Measurements from ENCODE around the gene AGRN. TPM values are rescaled to one million over a fixed set of nuclear protein-coding genes. Genes with fewer than 3 reads are reported as not detected.
"Not testable (repeated sequence)": the region's sequence is repeated elsewhere in the genome, so short reads cannot be mapped to it uniquely, and the experiment has no call there.

Gene AGRN
- 127 TPM for polyA plus RNA-seq (2013, experiment 1 of 2; ENCODE audit: insufficient read length)
- 137 TPM for polyA plus RNA-seq (2013, experiment 2 of 2; ENCODE audit: insufficient read length)

DNA sequence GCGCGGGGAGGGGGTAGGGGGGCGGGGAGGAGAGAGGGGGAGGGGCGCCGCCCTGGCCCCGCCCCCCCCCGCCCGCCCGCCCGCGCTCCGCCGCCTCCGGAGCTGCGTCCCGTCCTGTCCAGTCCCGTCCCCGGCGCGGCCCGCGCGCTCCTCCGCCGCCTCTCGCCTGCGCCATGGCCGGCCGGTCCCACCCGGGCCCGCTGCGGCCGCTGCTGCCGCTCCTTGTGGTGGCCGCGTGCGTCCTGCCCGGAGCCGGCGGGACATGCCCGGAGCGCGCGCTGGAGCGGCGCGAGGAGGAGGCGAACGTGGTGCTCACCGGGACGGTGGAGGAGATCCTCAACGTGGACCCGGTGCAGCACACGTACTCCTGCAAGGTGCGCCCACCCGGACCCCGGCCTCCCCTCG, at the start of gene AGRN:
TSS of gene AGRN (plus strand) at position 121 of the 405 bp plus-strand sequence. CDS start at position 174, 53 bp downstream.
- DNase-seq = no peak

DNA sequence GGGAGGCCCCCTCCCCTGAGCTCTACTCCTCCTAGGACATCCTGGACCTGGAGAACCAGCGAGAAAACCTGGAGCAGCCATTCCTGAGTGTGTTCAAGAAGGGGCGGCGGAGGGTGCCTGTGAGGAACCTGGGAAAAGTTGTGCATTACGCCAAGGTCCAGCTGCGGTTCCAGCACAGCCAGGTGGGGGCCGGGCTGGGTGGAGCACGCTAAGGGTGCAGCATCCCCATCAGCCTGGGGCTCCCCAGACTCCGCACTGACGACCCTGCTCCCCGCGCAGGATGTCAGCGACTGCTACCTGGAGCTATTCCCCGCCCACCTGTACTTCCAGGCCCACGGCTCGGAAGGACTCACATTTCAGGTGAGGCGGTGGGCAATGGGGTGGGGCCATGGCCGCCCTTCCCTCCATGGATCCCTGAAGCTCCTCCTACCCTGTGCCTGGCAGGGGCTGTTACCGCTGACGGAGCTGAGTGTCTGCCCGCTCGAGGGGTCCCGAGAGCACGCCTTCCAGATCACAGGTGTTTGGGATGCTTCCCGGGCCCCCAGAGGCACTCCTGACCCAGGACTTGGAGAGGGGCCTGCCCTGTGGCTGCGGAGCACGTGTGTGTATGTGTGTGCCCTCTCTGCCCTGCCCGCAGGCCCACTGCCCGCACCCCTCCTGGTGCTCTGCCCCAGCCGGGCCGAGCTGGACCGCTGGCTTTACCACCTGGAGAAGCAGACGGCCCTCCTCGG, 49.5 kb upstream of the AGRN start:
- DNase-seq = no peak

DNA sequence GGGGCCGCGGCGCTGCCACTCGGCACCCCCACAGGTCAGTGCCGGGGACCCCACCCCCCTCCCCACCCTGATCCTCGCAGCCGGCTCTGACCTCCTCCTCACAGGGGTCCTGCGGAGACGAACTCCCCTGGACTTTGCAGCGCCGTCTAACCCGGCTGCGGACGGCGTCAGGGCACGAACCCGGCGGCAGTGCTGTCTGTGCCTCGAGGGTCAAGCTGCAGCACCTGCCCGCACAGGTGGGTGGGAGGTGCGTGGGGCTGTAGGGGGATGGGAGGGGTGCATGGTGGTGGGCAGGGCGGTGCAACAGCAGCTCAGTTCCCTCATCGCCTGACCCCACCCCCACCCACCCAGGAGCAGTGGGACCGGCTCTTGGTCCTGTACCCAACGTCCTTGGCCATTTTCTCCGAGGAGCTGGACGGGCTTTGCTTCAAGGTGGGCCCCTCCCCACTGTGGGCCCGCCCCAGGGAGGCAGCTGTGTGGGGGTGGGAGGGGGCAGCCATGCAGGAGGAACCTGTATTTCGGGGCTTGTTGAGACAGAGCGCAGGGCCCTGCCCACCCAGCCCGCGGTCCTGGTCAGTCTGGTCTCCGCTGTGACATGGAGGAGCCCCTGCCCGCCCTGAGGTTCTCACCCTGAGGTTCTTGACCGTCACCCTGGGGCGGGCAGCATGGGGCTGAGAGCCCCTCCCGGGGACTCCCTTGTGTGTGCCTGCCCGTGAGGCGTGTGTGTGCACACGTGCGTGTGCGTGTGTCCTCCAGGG, 48.8 kb upstream of the AGRN start:
- no peak for DNase-seq

DNA sequence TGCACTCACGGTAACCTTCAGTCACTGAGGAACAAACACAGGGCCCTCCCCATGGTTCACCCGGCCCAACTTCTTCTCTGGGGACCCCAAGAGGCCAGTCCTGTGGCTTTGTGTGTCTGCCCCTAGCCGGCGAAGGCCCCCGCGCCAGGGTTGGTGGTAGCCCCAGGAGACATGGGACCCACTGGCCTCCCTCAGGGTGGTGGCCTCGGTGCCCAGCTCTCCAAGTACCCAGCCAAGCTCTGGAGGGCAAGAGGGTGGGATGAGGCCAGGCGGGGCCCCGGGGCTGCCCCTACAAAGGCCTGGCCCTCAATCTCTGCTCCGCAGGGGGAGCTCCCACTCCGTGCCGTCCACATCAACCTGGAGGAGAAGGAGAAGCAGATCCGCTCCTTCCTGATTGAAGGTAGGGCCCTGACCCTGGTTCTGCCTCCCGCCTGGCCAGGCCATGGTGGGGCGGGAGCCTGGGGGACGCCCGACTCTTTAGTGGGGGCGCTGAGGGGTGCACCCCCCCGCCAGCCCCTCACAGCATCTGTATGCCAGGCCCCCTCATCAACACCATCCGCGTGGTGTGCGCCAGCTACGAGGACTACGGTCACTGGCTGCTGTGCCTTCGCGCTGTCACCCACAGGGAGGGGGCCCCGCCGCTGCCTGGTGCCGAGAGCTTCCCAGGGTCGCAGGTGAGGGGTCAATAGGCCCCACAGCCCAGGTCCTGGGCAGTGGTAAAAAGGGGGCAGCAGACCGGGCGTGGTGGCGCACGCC, 48.0 kb upstream of the AGRN start:
- no peak for DNase-seq

DNA sequence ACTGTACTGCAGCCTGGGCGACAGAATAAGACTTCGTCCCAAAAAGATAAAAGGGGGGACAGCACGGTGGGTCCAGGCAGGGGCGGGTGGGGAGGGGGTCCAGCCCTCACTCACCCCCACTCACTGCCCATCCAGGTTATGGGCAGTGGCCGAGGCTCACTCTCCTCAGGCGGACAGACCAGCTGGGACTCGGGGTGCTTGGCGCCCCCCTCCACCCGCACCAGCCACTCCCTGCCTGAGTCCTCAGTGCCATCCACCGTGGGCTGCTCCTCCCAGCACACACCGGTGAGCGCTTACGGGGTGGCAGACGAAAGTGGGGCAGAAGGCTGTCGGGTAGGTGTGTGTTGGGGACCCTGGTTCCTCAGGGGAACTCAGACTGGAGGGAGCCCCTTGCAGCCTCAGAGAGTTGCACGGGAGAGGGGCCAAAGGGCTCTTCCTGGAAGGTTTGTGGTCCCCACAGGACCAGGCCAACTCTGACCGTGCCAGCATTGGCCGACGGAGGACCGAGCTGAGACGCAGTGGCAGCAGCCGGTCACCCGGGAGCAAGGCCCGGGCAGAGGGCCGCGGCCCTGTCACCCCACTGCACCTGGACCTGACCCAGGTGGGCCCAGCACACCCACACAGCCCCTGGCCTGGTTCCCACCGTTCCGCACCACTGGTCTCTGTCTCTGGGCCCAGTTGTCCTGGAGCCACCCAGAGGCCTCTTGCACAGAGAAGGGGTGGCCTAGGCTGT, 47.0 kb upstream of the AGRN start:
- DNase-seq = no peak

DNA sequence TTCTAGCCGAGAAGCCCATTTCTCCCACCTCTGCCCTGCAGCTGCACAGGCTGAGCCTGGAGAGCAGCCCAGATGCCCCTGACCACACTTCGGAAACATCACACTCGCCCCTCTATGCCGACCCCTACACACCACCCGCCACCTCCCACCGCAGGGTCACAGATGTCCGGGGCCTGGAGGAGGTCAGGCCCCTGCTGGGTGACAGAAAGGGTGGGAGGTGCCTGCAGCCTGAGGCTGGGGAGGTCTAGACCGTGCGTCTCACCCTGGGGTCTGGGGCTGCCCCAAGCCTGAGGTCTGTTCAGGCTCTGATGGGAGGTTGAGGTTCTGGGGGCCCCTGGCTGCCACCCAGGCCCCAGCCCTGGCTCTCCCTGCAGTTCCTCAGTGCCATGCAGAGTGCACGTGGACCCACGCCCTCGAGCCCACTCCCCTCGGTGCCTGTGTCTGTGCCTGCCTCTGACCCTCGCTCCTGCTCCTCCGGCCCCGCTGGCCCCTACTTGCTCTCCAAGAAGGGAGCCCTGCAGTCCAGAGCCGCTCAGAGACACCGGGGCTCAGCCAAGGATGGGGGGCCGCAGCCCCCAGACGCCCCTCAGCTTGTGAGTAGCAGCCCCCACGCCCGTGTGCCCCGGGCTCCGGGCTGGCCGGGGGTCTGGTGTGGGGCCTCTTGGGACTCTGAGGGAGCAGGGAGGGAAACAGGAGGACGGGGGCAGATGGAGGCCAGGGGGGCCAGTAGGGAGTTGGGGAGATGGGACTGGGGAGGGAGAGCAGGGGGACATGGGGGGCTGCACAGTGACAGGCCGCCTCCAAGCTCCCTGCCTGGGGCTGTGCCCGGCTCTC, 46.2 kb upstream of the AGRN start:
- no peak for DNase-seq

DNA sequence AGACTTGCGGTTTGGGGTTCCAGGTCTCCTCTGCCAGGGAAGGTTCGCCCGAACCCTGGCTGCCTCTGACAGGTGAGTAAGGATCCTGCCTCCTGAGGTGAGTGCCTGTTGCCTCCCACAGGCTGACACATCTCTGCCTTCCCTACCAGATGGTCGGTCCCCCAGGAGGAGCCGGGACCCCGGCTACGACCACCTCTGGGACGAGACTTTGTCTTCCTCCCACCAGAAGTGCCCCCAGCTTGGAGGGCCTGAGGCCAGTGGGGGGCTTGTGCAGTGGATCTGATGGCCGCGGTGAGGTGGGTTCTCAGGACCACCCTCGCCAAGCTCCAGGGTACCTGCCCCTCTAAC, 45.7 kb upstream of the AGRN start:
- DNase-seq = no peak

DNA sequence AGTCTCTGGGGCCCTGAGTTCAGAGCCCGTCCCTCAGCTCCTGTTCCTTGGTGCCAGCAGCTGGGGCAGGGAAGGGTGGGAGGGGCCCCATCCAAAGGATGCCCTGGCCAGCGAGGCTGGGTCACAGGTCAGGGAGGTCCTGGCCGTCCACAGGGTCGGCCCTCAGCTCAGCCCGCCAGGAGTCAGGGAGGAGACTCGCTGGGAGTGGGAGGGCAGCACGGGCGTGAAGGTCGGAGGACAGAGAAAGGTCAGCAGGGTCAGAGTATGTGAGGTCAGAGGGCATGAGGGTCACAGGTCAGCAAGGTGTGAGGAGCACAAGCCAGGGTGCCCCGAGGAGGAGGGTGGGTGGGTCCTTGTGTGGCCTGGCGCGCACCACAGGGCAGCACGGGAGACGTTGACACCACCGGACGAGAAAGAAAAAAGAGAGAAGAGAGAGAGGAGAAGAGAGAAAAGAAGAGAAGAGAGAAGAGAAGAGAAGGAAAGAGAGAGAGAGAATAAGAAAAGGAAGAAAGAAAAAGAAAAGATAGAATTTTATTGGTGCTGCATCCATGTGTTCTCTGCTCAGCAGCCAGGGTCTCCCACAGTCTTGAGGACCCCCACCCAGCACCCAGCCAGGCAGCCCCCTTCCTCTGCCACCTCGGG, 45.1 kb upstream of the AGRN start:
- no peak for DNase-seq

DNA sequence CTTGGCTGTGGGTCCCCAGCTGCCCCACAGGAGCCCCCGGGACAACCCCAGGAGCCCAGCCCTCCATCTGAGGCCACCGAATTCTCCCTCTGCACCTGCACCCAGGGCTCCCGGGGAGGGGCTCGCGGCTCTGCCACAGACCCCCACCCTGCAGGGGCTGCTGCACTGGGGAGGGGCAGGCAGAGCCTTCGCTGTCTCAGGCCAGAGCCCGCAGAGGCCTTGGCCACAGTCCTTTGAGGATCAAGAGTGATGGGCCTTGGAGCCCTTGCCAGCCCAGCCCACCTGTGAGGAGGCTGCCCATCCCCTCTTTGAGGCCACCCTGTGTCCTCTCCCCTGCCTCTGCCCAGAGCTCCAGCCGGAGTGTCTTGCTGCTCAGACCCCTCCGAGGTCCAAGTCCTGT, 44.6 kb upstream of the AGRN start:
- no peak for DNase-seq

DNA sequence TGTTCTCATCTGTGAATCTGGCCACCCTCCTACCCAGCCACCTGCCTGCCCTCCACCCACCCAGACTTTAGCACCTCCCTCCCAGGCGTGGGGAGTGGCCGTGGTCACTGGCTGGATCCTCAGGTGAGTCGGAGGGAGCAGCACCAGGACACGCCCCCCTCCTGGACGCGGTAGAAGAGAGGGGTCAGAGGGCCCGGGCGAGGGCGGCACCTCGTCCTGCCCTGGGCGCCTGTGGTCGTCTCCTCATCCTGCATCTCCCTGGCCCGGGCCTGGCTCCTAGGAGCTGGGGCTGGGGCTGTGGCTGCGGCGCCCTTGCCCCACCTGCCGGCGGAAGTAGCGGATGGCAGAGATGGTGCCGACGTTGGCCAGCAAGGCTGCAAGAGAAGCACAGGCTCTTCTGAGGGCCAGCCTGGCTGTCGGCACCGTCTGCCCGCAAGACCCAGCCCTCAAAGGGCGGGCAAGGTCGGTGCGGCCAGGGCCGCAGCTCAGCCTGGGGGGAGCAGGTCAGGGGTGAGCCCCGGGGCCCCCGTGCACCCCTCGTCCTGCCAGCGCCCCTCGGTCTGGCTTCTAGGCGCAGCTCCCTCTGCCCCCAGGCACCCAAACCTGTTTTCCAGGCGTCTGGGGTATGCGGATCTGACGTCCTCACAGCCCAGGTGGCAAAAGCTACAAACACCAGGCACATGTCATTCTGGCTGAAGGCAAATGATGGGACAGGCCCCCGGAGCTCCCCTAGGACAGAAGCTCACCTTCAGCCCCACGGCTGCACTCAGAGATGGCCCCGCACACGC, 43.8 kb upstream of the AGRN start:
- DNase-seq = peak; percentile 50

DNA sequence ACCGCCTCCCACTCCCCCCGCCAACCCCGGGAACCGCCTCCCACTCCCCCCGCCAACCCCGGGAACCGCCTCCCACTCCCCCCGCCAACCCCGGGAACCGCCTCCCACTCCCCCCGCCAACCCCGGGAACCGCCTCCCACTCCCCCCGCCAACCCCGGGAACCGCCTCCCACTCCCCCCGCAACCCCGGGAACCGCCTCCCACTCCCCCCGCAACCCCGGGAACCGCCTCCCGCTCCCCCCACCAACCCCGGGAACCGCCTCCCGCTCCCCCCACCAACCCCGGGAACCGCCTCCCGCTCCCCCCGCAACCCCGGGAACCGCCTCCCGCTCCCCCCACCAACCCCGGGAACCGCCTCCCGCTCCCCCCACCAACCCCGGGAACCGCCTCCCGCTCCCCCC, 43.1 kb upstream of the AGRN start:
- DNase-seq = not testable (repeated sequence)

DNA sequence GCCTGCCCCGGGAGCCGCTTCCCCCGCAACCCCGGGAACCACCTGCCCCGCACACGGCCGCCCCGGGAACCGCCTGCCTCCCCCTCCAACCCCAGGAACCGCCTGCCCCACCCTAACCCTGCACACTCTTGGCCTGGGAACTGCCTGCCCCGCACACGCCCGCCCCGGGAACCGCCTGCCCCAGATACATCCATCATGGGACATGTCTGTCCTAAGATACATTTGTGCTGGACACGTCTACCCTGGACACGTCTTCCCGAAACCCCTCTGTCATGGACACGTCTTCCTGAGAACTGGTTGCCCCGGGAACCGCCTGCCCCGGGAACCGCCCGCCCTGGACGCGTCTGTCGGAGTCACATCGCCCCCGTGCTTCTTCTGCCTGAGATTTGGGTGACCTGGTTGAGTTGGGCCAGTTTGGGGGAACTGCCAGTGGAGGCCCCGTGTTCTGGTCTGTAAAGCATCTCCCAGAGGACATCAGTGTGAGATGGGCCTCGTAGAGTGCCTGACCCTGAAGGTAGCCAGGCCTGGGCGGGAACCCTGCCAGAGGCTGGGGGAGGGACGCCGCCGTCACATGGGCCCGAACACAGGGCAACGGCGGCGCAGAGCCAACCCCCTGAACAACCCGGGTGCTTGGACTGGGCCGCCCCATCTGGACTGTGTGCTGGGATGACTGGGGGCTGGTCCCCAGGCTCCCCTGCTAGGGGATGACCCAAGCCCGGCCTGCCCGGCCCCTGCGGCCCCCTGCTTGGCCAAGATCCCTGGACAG, 41.7 kb upstream of the AGRN start:
- DNase-seq = no peak

DNA sequence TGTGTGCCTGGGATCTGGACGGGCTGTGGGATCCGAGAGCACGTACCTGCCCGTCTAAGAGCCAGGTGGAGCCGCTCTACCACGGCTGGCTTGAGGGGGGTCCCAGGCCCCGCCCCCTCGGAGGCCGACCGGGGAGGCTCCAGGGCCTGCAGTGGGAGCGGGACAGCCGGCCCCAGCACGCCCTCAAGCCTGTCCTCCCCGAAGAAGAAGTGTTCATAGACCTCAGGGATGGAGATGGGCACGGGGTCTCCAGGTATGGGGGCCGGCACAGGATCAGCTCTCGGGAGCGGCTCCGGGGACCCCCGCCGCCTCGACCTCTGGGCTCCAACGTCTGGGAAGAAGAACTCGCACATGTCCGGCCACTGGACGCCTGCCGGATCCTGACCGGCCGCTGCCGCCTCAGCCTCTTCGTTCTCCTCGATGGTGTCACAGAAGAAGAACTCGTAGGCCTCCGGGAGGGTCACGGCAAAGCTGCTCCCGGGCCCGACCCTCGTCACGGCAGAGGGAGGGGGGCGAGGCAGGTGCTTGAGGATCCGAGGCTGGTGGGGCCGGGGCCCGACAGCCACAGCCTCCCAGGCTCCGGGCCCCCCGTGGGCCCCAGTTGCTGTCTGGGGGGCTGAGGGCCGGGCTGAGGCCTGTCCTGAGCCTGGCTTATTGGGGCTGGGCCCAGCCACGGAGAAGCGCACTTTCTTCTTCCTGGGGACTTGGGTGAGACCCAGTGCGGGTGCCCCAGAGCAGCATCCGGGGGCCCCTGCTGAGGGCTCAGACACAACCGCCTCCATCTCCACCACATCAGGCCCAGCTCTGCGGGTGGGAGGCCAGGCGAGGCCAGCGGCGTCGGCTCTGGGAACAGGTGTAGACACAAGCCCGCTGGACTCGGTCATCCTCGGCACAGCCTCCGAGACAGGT, 40.8 kb upstream of the AGRN start:
- DNase-seq = no peak

DNA sequence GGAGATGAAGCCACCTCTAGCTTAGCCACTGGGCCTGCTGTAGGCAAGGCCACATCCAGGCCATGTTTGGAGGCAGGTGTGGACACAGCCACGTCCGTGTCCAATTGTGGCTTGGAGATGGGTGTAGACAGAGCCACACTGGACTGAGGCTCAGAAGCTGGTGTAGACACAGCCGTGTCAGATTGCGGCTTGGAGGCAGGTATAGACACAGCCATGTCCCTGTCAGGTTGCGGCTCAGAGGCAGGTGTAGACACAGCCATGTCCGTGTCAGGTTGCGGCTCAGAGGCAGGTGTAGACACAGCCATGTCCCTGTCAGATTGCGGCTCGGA, 40.2 kb upstream of the AGRN start:
- DNase-seq = no peak

DNA sequence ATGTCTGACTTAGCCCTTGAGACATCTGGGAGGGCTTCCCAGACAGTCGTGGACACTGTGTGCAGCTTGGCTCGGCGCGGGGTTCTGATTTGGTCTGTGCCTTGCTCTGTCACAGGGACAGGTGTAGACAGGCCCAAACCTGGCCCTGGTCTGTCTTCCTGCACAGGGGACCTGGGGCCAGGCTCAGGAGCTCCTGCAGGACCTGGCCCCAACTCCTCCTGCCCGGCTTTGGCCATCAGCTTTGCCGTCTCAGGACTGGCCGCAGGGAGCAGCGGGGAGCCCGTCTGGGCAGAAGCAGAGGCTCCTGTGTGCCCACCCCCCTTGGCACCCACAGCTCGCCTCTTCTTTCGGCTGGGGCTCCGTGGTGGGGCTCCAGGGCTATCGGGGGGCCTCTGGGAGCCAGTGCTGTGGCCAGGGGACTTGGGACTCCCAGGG, 39.8 kb upstream of the AGRN start:
- DNase-seq = no peak

DNA sequence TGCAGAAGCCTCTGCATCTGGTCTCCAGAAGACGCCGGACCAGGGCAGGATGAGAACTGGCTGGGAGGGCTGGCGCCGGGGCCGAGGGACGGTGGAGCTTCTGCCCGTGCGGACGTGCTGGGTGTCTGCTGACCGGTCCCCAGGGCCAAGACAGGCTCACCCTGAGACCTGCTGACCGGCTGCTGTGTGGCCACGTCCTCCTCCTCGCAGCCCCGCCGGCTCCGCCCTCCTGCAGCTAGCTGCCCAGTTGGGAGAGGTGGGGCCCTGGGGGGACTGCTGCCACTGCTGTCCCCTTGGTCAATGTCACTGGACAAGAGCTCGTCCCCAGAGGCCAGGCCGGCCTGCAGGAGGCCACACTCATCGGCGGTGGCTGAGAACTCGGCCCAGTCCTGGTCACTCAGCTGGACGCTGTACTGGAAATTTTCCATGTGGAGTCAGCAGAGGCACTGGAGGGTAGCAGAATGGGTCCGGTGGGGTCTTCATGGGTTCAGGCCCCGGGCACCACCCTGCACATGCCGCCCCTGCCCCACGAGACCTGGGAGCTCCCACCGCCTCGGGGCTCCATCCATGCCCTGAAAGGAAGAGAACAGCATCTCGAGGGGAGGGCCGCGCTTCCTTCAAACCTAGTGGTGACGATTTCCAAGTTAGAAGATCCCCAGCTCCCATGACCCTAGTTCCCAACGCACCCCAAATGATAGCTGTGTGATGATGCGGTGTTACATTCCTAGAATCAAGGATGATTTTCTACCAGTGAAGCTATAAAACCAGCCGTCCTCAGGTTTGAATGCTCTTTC, 39.1 kb upstream of the AGRN start:
- no peak for DNase-seq

DNA sequence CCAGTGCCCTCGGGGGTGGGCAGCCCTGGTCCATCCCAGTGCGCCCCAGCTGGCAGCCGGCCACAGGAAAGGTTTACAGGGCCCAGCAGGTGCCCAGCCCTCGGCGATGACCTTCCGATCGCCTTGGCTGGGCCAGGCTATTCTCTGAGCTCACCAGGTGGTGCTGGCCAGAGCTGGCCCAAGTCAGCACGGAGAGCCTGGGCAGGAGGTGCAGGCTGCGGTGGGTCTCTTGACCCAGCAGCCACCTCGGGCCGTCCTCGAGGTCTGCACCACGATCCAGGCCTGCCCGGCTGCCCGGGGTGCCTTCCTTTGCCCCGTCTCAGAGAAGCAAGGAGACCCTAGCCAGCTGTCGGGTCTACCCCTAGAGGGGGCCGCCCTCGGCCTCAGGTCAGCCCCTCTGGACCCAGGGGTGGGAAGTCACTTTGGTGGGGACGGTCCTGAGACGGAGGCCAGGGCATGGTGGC, 38.4 kb upstream of the AGRN start:
- DNase-seq = no peak
